ENCODE data around the gene SFT2D3.

Gene SFT2D3

DNA sequence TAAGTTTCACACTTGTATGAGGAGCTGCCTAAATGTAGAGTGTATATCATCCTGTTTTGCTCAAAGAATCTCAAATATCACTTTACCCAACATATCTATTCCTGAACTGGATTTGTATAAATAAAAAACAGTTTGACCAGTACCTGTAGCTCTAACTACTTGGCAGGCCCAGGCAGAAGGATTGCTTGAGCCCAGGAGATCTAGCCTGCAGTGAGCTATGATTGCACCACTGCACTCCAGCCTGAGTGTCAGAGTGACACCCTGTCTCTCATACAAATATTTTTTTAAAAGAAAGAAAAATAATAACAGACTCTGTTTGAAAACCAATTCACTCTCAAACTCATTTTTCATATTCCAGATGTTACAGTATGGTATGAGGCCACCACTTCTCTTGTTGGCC, 18.2 kb upstream of the SFT2D3 start:
- no peak for DNase-seq

DNA sequence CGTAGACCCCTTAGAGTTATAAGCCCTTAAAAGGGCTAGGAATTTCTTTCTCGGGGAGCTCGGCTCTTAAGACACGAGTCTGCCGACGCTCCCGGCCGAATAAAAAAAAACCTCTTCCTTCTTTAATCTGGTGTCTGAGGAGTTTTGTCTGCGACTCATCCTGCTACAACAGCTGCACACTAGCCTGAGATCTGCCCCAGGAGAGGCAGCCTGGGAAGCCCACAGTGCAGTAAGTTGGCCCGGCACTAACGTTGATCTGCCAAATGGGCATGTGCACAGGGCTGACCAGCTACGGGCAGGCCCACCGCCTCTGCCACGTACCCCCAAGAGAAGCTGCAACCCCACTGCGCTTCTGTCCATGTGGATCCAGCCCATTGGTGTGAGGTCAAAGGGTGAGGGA, 17.5 kb upstream of the SFT2D3 start:
- DNase-seq: peak; percentile 41

DNA sequence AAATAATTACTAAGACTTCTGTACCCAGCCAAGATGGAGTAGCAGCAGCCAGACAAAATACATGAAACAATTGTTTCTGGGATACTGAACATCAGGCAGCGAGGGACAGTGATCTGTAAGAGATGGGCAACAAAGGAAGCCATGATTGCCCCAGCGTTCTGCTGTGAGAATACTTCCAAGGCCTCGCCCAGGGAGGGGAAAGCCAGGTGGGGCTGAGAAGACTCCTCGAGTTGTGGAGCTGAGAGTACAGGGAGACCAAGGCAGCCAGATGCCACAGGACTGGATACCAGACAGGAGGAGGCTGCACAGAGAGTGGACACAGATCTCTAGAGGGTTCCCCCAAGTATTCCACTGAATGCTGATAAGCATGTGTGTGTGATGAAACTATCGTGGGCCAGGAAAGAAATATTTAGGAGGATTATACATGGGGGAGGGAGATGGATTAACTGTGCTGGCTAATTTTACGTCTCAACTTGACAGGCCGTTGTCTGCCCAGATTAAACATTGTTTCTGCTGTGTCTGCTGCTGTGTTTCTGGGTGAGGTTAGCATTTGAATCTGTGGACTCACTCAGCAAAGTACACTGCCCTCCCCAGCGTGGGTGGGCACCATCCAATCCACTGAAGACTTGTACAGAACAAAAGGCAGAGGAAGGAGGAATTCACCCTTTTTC, 15.8 kb upstream of the SFT2D3 start:
- DNase-seq: no peak

DNA sequence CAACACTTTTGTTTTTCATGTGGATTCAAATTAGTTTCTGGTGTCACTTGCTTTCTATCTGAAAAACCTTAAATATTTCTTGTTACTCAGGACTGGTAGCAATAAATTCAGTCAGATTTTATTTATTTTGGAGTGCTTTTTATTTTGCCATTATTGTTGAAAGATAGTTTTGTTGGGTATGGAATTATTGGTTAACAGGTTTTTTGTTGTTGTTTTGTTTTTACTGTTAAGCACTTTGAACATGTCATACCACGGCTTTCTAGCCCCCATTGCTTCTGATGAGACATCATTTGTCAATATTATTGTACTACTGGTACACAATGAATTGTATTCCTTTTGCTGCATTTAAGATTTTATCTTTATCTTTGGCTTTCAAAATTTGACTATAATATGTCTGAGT, 12.9 kb upstream of the SFT2D3 start:
- DNase-seq: no peak

DNA sequence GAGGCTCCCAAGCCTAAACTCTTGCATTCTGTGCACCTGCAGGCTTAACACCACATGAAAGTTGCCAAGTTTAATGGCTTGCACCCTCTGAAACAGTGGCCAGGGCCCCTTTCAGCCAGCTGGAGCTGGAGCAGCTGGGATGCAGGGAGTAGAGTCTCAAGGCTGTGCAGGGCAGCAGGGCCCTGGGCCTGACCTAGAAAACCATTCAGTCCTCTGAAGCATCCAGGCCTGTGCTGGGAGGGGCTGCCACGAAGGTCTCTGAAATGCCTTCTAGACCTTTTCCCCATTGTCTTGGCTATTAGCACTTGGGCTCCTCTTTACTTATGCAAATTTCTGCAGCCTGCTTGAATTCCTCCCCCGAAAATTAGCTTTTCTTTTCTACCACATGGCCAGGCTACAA, 10.6 kb upstream of the SFT2D3 start:
- no peak for DNase-seq

DNA sequence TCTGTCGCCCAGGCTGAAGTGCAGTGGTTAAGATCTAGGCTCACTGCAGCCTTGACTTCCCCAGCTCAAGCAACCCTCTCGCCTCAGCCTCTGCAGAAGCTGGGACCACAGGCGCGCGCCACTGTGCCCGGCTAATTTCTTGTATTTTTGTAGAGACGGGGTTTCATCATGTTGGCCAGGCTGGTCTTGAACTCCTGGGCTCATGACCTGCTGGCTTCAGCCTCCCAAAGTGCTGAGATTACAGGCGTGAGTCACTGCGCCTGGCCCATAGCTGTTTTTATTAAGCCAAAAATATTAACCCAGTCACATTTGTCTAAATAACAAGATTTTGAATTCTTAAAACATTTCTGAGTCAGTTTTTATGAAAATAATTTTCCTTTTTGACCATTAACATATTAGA, 6.3 kb upstream of the SFT2D3 start:
- no peak for DNase-seq

DNA sequence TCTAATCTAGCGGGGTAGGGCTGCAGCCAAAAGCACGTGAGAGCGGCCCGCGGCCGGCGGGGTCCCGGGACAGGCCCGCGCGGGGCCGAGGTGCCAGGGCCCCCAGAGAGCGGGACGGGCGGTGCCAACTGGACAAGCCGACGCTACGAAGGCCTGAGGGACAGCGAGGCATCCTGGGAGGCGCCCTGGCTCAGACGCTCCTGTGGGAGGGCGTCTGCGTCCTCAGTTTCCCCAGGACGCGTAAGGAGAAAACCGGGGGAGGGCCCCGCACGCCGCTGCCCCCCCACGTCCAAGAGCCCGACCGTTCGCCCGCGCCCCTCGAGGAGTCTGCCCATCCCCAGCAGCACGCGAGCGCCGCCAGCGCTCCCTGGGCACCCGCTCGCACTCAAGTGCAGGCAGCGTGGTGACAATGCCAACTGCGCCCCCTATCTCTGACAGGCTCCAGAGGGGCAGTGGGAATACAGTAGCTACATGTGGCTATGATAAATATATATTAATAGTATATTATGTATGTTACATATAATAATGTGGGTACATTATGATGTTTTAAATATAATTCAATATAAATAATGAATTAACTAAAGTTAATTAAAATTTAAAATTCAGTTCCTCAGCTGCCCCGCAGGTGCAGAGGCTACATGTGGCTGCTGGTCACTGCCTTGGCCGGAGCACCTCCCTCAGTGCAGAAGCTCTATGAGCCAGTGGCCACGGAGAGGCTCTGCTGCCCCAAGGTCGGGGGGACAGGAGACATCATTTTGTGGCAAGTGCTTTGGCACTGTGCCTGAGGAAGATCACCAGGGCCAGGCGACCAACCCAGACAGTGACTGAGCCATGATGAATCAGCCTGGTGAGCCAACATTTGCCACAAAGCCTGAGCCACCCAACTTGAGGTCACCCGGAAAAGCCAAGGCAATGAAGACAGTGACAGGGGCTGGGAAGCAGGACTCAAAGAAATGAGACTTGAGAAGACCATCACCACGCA, 5.5 kb upstream of the SFT2D3 start:
- DNase-seq: peak; percentile 46

DNA sequence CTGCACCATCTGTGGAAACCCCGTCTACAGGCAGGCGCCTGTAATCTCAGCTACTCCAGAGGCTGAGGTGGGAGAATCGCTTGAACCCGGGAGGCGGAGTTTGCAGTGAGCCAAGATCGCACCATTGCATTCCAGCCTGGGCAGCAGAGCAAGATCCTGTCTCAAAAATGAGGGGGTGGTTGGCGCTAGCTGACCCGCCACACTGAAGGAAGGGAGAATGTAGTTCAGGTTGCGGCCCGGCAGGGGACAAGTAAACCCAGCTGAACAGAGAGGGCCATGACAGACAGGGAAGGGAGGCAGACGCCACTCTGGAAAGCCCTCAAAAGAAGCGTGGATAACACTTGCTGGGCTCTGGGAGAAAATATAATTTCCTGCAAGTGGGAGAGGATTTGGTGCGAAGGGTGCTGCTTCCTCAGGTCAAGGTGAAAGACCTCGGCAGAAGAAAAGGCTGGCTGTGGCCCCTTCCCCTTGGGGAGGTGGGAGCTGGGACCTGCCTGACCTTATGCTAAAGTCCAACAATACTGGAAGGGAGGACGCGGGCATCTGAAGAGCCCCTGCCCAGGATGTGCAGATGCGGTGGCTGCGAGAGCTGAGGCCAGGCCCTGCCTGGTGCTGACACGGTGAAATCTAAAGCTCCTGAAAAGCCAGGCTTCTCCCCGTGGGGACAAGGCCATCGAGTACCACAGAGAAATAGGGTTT, 3.7 kb upstream of the SFT2D3 start:
- DNase-seq: no peak

DNA sequence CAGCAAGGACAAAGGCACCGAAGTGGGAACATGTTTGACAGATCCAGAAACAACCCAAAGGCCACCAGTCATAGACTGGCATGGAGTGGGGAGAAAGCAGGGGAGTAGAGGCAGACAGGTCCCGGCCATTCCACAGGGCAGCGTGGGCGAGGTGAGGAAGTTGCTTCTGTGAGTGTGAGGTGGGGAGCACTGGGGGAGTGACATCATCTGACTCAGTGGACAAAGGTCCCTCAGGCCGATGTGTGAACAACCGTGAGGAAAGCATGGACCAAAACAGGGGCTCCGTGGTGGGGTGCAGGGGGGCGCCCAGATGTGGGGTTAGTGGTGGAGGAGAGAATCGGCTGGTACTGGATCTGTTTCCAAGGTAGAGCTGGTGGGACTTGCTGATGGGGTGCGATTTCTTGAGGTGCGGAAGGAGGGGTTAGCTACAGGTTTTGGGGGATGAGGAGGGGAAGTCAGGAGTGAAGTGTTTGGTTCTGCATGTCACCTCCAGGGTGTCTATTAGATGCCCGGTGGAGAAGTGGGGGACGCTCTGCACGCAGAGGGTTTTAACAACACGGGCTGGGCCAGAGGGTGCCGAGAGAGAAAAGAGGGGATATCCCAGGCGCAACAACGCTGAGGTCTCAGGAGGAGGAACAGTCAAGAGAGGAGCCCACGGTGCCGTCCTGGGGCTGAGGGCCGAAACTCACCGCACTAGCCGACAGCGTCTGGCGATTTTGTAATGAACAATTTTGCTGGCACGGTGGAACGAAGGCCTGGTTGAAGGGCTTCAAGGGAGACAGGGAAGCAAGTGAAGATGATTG, 2.5 kb upstream of the SFT2D3 start:
- no peak for DNase-seq

DNA sequence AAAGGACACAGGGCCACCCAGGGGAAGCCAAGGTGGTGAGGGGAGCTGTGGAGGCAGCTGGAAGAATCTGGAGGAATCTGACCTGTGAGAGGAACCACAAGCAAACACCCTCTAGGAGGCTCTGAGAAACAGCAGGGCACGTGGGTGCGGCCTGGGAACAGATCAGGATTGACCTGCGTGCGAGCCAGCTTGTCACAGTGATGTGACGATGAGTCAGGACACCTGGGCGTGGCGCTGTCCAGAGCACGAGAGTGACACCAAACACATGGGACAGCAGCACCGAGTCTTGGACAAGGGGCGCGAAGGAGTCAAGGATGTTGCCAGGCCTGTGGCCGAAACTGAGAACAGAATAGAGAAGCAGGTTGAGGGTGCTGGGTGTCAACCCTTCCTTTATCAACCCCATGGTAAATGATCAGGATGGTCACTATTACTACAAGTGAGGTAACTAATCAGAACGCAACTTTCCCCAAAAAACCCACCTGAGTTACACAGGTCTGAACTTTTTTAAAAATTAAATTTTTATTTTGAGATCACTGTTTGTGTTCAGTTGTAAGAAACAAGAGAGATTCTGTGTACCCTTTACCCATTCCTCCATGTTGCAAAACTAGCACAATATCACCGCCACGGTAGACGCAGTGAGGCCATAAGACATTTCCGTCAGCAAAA, 637 bp upstream of the SFT2D3 start:
- DNase-seq: no peak

DNA sequence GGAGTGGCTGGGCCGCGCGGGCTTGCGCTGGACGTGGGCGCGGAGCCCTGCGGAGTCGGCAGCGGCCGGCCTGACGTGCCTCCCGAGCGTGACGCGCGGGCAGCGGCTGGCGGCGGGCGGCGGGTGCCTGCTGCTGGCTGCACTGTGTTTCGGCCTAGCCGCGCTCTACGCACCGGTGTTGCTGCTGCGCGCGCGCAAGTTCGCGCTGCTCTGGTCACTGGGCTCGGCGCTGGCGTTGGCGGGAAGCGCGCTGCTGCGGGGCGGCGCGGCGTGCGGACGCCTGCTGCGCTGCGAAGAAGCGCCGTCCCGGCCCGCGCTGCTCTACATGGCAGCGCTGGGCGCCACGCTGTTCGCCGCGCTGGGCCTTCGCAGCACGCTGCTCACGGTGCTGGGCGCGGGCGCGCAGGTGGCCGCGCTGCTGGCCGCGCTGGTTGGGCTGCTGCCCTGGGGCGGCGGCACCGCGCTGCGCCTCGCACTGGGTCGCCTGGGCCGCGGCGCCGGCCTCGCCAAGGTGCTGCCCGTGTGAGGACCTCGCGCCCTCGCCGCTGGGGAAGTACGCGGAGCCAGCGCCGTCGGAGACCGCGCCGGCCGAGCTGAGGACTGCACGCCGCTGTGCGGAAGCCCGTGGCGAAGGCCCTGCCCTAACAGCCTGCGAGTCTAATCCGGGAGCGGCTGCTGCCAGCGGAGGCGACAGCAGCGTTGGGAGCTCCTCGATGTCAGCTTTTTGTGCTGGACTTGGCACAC, 526 bp downstream of the SFT2D3 start:
- peak; percentile 74 for DNase-seq

DNA sequence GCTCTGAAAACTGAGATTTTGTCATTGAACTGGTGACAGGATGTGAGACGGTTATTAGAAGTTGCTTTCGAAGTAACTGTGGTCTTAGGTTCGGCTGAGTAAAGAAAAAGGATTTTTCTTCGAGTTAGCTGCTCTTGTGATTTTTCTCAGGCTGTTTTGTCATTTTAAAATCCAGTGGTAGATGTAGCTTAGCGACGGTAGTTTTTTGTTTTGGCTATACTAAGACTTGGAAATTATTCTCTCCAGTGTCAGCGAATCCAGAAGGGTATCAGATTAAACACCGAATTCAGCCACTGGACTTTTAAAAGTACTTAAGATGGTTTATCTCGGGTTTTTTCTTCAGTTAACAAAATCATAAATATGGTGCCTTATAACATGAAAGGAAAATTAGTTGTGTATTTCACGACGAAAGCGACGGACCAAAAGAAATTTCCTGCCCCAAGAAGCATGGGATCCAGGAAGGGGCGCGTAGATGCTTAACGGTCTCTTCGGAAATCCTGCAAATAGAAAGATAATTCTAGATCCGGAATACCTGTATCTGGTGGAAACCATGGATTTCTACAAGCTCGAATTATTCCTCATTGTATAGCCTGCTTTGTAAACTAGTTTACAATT, 1.2 kb downstream of the SFT2D3 start:
- DNase-seq: no peak

DNA sequence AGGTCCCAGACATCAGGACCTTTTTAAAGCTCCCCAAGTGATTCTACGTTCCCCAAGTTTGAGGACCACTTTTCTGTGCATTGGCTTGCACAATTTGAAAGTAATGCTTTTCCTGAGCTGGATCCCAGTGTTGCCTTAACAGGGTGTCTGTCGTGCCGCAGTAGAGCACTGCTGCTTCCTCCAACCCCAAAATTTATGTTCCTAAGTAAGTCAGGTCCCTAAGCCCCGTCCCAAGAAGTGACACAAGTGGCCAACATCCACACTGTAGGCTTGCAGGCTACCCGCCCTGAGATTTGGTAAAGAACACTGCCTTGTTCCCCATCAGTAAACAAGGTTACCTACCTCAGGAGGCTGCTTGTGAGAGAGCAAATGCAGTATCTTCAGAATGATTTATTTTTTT, 2.0 kb downstream of the SFT2D3 start:
- no peak for DNase-seq

DNA sequence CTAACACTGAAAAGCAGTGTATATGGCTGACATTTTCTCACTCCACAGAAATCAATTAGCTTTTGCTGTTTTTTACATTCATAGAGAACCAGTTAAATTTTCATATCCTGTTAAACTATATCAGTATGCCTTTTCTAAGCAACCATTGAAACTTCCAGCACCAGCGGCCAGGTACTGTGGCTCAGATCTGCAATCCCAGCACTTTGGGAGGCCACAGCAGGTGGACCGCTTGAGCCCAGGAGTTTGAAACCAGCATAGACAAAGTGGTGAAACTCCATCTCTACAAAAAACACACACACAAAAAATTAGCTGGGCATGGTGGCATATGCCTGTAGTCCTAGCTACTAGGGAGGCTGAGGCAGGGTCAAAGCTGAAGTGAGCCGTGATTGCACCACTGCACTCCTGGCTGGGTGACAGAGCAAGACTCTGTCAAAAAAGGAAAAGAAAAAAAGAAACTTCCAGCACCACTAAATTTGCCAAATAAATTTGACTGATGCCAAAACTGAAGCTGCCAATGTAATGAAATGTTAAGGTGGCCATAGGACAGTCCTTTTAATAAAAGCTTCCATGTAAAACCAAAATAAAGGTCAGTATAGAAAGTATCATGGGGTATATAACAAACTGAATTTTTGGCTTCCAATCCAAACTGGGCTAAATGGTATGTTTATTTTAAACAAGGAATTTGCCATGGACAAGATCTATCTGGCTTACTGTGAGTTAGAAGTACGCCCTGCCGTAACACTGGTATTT, 3.5 kb downstream of the SFT2D3 start:
- DNase-seq: no peak

DNA sequence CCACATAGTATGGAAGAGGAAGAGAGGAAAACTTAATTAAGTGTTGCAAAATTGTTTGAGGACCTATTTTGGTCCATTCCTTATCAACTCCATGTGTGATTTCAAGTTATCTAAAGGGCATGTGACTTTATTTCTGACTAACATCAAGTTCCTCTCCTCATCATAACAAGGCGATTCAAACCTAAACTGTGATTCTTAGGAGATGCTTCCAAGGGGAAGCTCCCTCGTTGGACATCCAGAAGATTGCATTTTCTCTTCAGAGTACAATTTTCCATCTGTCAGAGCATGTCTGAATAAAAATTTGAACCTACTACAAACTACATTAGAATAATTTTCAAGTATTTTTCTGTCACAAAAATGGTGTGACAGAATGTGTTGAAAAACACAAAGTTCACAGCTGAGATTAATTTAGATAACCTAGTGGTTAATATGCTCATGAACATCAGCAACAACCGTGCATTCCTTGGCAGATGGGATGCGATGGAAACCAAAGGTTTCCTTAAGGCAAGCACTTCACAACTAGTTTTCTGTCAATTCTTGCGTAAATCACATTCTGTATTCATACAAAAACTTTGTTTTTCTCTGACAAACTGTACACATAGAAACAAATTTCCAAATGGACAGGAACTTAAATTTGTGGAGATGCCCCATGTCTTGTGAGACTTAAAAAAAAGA, 4.2 kb downstream of the SFT2D3 start:
- no peak for DNase-seq

DNA sequence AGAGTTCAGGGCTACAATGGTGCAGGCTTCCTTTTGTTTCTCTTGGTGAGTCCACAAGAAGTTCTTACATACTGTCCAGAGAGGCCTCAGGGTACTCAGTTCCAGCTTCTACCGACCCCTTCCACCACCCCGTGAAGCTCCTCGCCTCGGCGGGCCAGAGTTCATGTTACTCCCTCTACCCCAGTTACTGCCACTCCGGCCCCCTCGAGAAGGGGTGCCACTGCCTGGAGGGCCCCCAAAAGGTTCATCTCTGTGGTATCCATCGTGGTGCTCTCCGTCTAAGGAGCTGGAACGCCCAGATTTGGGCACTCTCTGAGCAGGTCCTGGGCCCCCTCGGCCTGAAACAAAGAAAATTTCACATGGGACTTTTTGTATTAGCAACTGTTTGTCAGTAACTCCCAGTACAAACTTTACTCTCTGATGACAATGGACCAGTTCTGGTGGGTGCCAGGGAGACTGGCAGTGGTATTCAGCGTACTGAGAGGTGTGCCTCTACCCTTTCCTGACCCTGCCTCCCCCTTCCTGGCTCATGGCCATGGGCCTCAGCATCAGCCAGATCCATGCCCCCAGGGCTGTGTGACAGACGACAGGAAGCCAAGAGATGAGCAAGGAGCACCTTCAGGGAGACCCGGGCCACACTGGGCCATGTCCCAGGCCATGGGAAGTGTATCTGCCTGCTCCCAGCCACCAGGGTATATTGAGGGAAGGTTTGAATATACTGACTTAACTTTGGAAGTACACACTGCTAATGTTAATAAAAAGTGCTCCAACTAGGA, 5.1 kb downstream of the SFT2D3 start:
- DNase-seq: no peak

DNA sequence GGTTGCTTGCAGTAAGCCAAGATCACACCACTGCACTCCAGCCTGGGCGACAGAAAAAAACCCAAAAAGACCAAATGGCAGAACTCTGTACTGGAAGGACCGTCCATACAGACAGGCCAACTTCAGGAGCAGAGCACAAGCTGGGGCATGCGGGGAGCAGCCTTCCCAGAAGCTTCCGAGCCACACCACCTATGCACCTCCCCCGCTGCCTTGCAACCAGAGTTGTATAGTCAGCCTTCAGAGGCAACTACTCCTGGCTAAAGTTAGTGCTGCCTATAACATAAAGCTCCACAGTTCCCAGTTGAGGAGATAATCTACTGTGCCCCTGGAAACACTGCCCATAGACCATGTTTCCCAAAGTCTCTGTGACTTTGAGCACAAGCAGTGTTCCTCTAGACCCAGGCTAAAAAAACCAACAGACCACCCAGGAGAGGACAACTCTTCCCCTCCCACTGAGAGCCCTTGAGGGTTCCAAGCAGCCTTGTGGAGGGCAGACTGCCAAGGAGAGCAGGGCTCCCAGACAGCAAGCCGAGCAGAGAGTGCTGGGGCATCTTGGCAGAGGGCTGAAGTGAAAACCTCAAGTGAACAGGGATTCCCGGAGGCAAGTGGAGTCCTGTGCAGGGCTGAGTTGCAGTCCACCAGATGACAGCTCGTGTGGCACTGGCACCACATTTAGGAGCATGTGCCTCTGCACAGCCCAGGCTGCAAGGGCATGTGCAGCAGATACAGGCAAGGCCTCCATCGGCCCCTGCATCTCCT, 6.8 kb downstream of the SFT2D3 start:
- no peak for DNase-seq

DNA sequence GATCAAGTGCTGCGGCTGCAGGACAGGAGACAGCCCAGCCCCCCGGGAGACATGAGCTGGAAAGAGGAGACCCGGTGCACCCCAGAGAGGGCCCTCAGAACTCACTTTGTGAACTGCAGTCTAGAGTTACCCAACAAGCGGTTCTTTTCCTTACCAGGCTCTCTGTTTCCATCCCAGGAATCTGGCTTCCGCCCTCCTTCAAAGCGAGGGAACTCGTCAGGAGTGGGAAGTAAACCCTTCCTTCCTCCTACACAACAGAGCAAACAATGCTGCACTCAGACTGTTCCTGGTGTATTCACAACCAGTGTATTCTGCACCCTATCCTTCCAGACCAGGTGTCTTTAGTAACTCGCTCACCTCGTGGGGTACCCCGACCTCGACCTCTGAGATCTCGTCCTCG, 8.0 kb downstream of the SFT2D3 start:
- DNase-seq: no peak

Data from EL (cell line).